Hematopoietic multipotent progenitor cell treated with erythropoietin and hydrocortisone succinate and interleukin-3 and kit ligand, for 8 days (in vitro differentiated cells): Measurements from ENCODE around the gene AIFM2.
"Not testable (repeated sequence)": the region's sequence is repeated elsewhere in the genome, so short reads cannot be mapped to it uniquely, and the experiment has no call there.

Source experiments
- DNase-seq: peaks from one replicate; pipeline ENCODE4 v3.0.0-alpha.2; 2015

The AIFM2 gene

DNA sequence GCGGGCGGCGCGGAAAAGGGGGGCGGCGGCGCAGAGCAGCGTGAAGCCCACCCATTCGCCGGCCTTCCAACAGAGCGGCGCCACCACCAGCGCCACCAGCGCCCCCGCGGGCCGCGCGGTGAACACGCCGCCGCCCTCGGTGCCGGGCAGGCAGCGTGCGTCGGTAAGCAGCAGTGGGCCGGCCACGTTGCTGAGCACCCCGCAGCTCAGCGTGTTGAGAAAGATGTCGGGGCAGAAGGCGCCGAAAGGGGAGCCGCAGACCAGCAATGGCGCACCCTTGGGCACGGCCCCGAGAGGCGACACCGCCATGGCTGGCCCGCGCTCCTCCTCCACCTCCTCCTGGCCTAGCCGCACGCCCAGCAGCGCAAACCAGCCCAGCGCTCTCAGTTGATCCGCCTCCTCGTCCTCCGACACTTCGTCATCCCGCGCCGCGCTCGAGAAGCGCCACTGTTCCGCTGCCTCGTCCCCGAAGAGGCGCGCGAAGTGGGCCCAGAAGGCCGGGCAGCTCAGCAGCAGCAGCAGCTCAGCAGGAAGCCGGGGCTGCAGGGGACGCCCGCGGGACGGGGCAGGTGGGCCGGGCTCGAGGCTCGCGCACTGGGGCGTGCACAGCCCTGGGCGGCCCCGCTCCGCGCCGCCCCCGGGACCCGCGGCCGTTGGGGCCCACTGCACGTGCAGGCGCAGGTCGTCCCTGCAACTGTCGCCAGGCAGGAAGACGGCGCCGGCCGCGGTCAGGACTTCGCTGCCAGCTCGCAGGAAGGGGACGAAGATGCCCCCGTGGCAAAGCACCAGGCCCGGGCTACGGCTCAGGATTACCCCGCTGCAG lies 13.3 kb upstream of the AIFM2 start:
- peak; percentile 68 for DNase-seq

DNA sequence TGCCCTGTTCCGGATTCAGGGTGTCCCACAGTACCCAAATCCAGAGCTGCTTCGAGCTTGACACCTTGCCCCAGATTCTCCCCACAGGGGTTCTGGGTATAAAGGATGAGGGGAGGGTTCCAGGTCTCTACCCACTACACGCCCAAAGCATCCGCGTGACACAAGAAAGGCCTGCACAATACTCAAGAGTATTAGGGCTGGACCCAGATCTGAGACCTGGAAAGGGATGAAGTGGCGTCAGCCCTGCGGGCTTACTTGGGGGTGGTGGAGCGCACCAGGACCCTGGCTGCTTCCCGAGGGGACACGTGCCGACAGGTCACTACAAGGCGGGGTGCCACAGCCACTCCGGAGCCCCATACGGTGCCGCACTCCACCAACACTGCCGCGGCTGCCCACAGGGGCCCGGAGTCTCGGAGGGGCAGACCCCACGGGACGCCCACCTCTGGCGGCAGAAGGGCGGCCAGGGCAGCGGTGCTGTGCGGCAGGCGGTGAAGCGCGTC lies 12.6 kb upstream of the AIFM2 start:
- DNase-seq = no peak

DNA sequence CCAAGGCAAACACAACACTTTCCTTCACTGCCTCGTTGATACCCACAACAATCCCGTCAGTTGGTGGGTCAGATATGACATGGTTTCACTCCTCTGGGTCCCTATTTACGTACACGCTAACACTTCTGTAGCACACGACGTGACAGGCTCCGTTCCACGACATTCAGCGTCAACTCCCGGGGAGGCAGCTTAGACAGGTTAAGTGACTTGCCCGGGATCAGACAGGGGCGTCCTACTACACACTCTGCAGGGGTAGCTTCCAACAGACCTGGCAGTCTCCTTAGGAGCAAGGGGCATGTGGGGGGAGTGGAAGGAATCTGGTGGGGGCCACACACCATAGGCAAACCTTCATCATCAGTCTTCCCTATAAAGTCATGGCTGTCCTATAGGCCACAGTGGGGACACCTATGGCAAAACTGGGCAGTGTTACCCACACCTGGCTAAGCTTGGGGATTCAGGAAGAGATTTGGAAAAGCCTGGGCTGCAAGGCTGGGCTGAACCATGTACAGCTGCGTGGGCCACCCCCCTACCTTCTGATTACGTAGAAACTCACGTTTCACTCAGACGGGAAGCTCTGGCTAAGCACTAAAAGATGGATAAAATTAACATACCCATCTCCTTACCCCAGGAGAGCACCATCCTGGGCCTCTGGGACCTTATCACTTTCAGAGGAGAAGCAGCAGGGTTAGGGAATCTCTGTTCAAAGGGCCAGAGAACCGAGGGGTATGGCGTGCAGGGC lies 11.9 kb upstream of the AIFM2 start:
- no peak for DNase-seq

DNA sequence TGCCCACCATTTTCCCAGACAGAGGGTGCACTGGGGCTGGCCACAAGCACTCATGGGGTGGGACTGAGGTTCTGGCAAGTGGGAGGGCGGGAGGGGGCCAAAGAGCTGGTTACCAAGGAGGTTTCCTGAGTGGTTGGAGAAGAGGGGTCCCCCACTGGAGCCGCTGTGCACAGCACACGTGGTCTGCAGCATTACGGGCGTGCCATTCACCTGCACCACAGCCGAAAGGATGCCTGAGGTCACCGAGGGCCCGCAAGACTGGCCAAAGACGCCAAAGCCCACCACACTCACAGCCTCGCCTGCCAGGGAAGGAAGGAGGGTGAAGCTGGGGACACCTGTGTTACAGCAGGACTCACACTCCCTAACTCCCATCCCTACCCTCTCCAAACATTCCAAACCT lies 9.9 kb upstream of the AIFM2 start:
- DNase-seq = no peak

DNA sequence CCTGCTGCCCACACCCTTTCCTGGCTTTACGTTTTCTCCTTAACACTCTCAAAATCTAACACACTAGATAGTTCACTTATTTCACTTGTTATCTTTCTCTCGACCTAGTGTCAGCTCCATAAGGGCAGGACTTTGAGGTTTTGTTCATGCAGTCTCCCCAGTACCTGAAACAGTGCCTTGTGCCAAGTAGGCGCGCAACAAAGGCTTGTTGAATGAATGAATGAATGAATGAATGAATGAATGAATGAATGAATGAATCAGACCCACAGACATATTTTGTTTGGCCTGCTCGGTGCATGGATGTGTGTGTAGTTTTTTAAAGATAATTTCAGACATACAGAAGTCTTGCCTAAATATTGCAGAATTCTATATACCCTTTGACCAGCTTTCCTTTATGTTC lies 7.7 kb upstream of the AIFM2 start:
- no peak for DNase-seq

DNA sequence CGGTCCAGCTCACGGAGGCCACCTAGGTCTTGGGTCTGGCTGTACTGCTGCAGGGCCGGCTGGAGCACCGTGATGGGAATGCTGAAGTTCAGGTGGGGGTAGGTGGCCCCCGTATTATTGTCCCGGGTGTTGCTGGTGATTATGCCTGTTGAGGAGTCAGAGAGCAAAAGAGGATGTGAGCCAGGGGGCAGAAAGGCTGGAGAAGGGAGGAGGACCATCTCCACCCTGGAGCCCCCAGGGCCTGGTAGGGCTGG lies 7.3 kb upstream of the AIFM2 start:
- no peak for DNase-seq

DNA sequence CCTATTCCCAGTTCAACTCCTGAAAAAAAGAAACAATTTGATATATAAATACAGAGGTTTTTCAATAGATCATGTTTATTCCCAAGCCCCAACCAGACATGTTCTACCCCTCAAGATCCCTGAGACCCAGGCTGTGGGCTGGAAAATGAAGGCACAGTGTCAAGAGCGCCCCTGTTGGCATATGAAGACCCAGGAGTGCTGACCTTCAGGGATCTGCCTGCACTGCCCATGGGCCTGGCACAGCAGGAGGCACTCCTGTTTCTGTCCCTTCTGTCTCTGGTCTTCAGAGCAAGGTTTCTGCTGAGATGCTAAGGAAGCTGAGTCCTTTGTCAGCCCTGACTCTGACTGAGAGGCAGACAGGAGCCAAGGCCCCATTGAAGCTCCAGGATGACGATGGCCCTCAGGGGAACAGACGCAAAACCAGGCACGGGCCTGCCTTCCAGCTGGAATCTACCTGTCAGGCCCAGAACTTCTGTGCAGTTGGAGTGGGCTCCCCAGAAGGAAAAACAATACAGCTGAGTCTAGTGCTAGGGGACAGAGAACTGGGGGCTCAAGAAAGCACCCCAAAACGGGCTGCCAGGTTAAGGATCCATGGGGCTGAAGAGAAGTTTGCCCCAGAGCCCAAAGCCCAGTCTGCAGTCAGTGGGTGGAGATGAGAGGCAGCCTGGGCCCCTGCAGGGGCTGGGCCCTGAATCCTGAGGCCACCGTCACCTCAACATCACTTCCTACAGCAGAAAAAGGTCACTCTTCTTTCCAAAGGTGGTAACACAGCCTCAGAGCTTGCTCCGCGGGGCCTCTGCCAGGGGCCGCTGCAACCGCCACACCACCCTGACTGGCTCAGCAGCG lies 6.7 kb upstream of the AIFM2 start:
- DNase-seq = no peak

DNA sequence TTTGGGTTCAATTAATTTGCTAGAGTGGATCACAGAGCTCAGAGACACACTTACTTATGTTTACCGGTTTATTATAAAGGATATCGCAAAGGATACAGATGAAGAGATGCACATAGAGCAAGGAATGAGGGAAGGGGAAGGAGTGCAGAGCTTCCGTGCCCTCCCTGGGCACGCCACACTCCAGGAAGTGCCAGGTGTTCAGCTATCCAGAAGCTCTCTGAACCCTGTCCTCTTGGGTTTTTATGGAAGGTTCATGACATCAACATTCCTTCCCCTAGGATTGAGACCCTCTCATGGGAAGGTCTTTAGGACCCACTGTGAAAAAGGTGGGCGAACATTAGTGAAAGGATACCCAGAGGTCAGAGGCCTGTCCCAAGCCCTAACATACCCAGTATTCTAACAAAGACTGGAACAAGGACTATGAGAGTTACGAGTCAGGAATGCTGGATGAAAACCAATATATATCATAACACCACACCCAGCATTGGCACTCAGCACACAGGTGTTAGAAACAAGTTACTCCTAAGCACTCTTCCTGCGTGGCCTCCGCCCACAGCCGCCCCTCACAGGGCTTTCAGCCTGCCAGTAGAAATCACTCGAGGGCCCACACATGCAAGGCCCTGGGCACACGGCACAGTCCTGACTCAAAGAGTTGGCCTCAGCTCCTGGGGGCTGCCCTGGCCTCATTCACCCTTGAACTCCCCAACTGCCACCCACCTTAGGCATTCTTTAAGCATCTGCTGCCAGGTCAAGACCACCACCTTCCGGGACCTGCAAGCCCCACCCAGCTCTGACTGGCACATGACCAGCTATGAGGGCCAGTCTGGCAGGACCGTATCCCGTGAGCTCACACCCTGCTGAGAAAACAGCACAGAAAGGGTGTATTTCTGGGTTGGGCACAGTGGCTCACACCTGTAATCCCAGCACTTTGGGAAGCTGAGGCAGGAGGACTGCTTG lies 5.6 kb upstream of the AIFM2 start:
- no peak for DNase-seq

DNA sequence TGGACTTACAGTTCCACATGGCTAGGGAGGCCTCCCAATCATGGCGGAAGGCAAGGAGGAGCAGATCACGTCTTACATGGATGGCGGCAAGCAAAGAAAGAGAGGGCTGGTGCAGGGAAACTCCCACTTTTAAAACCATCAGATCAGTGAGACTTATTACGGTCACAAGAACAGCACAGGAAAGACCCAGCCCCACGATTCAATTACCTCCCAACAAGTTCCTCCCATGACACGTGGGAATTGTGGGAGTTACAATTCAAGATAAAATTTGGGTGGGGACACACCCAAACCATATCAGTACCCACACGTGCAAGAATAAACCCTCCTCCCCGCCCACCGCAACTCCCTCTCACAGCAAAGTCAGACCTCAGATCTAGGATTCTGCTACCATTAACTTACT lies 4.5 kb upstream of the AIFM2 start:
- DNase-seq = peak; percentile 95

DNA sequence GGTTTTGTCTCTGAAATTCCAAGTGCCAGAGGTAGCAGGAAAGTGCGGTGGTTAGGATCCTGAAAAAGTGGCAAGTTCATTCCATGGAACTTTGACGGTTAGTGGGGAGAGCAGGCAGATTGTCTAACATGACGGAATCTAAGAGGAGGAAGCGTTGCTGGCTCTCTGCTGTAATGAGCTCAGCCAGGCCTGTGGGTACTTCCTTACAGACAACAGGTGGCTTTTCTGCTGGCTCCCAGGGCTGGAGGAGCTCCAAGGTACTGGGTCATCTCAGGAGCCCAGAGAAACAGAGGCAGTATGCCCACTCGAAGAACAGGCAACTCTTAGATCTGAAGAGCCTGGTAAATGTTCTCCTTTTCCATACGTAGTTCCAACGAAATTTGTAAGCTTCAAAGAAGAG lies 3.1 kb upstream of the AIFM2 start:
- DNase-seq = no peak

DNA sequence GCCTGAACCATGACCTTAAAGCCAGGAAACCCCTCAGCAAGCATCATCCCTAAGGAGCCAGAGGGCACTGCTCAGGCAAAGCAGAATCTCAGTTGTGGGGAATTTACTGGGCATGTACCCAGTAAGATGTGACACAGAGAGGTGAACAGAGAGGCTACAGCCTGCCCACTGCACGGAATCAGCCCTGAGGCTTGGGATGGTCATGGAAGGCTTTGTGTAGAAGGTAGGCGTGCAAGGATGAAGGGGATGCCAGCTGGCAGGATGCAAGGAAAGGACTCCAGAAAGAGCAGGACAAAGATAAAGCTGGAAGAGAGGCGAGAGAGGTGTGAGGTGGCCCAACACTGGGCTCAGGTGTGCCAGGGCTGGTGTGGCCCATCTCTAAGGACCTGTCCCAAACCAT lies 2.4 kb upstream of the AIFM2 start:
- no peak for DNase-seq

DNA sequence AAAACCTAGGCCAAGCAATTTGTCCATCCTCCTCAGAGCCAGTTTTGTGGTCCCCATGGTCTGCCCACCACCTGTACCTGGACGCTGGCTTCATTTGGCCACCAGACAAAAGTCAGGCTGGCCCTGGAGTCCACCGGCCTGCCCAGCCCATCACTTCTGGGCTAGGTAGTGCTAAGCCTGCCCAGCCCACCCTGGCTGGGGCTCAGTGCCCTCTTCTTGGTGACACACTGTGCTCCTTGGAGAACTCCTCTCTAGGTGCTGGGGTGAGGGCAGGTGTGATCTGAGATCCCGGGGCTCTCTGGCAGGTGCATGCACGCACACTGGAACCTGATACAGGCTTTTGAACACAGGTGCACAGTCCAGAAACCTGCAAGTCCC lies 1.1 kb downstream of the AIFM2 start:
- DNase-seq = no peak

DNA sequence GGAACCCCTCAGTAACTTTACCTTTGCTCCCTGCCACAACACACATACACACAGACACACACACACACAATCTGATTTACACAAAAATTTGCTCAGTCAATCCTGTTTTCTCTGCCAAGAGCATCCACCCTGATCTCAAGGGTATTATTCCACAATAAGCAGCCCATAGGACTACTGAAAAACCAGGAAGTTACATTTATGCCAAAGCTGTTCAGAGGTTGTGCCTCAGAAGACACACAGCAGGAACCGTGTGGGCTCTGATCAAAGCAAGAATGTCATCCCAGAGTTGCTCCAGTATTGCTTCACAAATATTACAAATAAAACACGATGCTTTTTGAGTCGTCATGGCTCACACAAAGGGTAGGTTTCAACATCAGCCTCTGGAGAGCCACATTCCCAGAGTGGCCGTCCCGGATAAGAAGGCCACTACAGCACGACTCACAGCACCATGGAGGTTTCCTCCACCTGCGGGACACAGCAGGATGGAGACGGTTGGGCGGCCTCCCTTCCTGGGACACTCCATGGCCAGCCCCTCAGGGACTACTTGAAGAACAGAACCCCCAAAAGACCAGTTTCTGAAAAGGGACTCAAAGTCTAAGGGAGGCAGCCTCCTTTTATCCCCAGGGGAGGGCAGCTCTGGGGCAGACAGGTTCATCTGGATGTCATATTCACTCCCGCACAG lies 1.6 kb downstream of the AIFM2 start:
- no peak for DNase-seq

DNA sequence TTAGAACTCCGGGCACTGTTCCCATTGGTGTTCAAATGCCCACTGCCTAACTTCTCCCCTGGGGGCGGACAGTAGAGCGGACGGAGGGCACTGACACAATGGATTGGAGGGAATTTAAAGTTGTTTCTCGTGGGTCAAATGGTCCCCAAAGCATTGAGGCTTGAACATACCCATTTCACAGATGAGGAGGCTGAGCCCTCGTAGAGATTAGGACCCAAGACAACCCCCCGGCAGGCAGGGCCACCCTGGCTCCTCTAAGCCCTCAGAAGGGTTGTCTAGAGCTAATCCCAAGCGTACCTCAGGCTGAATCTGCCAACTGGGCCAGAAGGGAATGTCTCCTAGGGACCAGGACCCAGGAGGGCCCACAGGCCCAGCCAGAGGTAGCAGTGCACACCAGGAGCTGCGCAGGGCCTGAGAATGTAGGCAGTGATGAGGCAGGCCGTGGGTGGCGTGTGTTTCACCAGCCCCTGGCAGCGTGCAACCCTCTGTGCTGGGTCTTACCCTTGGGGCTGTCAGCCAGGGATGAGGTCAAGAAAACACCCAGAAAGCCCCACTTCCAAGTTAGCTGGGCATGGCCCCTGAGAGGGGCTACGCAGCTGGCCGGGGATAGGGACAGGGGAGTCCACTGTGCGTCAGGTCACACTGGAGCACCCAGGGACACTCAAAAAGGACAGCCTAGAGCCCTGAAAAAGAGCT lies 5.8 kb downstream of the AIFM2 start:
- no peak for DNase-seq

DNA sequence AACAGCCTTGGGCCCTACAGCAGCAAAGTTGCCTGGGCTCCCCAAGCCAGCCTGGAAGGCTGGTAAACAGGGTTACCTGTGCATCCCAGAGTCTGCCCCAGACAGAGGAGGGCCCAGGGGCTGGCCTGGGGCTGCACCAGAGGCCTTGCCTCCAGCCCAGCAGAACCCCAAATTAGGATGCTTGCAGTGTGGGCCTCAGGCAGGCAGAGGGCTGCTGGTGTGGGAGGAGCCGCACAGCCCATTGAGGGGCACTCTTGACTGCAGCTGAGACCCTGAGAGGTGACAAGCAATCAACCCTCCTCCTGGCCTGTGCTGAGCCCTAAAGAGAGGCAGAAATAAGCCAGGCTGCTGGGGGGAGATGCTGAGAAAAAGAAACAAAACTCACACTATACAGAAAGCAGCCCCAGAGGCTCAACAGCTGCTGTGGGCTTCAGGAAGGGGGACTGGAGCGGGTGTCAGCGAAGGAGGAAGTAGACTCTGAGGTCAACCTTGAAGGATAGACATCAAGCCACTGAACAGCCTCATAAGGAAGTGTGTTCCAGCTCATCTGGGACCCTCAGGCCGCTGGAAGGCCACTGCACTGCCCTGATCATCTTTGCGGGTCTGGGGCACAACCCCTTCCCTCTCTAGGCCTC lies 6.6 kb downstream of the AIFM2 start:
- DNase-seq = no peak

DNA sequence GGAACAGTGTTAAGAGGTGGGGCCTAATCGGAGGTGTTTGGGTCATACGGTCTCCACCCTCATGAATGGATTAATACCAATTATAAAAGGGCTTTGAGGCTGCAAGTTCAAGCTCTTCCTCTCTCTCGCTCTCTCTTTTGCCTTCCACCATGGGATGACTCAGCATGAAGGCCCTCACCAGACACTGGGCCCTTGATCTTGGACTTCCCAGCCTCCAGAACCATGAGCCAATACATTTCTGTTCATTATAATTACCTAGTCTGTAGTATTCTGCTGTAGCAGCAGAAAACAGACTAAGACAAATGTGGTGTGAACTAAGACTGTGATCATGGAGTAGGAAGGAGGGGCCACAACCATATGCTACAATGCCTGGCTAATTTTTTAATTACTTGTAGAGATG lies 7.7 kb downstream of the AIFM2 start:
- no peak for DNase-seq

DNA sequence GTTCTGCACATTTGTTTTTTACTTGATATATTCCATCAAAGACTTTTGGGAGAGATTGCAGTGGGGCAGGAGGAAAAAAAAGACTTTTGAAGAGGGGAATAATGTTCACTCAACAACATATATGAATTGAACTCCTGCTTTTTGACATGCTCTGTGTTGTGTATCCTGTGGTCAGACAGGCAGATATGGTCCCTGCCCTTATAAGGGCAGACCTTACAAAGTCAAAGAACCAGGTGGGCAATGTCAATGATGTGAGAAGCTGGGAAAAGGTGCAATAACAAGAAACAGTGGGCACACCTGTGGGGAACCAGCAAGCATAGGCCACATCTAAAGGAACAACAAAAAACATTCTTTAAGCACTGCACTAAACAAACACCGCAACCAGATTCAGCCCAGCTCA lies 8.2 kb downstream of the AIFM2 start:
- no peak for DNase-seq

DNA sequence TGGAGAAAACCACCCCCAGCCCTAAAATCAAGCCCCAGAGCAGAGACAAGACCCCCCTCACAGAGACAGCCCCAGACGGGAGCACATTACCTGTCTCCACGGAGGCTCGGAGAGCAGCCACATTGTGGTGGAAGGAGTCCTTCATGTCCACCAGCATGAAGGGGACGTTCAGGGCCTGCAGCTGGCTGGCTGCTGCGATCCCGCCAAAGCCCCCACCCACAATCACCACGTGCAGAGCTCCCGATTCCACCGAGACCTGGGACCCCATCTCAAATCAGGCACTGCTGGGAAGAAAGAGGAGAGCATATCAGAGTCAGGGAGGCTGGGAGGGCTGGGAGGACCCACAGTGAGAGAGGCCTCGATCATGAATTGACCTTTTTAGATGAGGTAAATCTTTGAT lies 8.8 kb downstream of the AIFM2 start:
- DNase-seq = no peak

DNA sequence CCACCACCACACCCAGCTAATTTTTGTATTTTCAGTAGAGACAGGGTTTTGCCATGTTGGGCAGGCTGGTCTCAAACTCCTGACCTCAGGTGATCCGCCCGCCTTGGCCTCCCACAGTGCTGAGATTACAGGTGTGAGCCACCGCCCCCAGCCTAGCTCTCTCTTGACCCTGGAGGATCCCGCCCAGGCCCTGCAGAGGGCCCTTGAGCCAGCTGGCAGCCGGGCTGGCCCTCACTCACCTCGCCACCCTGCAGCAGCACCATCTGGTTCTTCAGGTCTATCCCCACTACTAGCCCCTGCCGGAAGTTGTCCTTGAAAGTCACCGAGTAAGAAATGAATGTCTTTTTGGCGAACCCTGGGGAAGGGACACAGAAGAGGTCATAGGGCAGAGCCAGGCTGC lies 9.5 kb downstream of the AIFM2 start:
- not testable (repeated sequence) for DNase-seq

DNA sequence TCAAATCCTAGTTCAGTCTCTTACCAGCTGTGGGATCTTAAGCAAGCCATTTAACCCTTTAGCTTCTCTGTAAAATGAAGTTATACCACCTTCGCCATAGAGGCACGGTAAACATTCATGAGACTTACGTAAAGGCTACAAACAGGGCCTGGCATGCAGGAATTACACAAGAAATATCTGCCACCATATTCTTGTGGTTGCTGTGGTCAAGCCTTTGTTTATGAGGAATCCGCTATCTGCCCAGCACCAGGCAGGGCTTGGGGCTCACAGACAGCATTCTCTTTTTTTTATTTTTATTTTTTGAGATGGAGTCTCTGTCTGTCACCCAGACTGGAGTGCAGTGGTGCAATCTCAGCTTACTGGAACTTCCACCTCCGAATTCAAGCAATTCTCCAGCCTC lies 9.9 kb downstream of the AIFM2 start:
- DNase-seq = peak; percentile 90
